ENCODE results near the gene MAGEH1. TPM values are rescaled to one million over a fixed set of nuclear protein-coding genes. Genes with fewer than 3 reads are reported as not detected.
A peak's percentile ranks its signal among the peaks of the same experiment; 100 is the strongest.
"Not testable (repeated sequence)": the region's sequence is repeated elsewhere in the genome, so short reads cannot be mapped to it uniquely, and the experiment has no call there.

Gene MAGEH1
- total RNA-seq, result 10 to 100 TPM; 13.9 to 14.5 TPM

- peak within 1 kb of the TSS; percentile 89 for H3K27ac Mint-ChIP-seq
- ATAC-seq (replicated peaks), result peak; percentile 97
- no peaks in the 10 kb centered on the region for H3K4me1 Mint-ChIP-seq
- H3K27me3 Mint-ChIP-seq, result no peaks in the 10 kb centered on the region
- no peaks in the 10 kb centered on the region for H3K9me3 Mint-ChIP-seq
- H3K36me3 Mint-ChIP-seq (ENCODE audit: low read depth), result no peaks in the 10 kb centered on the region
- H3K4me3 Mint-ChIP-seq, result peak within 1 kb of the TSS; percentile 96
These were observed at the start of gene MAGEH1 for GRCh38 chrX:55451990-55452832. MAGEH1 (plus strand) TSS chrX:55452127; CDS start chrX:55452375, 248 bp downstream.

GRCh38 chrX:55427079-55427478, 24.8 kb upstream of the MAGEH1 start:
- ATAC-seq (replicated peaks); H3K36me3 Mint-ChIP-seq (ENCODE audit: low read depth); H3K4me1 Mint-ChIP-seq; H3K4me3 Mint-ChIP-seq; H3K9me3 Mint-ChIP-seq; H3K27me3 Mint-ChIP-seq; H3K27ac Mint-ChIP-seq: not testable (repeated sequence)

- H3K27ac Mint-ChIP-seq; ATAC-seq (replicated peaks); H3K36me3 Mint-ChIP-seq (ENCODE audit: low read depth); H3K4me1 Mint-ChIP-seq; H3K9me3 Mint-ChIP-seq; H3K27me3 Mint-ChIP-seq; H3K4me3 Mint-ChIP-seq: not testable (repeated sequence)
These were observed 8.5 kb upstream of the MAGEH1 start for GRCh38 chrX:55443468-55443867.

GRCh38 chrX:55450259-55450658, 1.7 kb upstream of the MAGEH1 start:
- H3K4me1 Mint-ChIP-seq, result no peaks in the 10 kb centered on the region
- H3K36me3 Mint-ChIP-seq (ENCODE audit: low read depth), result no peaks in the 10 kb centered on the region
- no peaks in the 10 kb centered on the region for H3K27me3 Mint-ChIP-seq
- no peak overlapping the region for H3K27ac Mint-ChIP-seq
- no peaks in the 10 kb centered on the region for H3K9me3 Mint-ChIP-seq
- no peak for ATAC-seq (replicated peaks)
- peak overlapping the region; percentile 96 for H3K4me3 Mint-ChIP-seq

GRCh38 chrX:55451141-55451540, 786 bp upstream of the MAGEH1 start:
- Mint-ChIP-seq H3K9me3 (no peaks in the 10 kb centered on the region), H3K27me3 (no peaks in the 10 kb centered on the region), H3K4me3 (peak overlapping the region; percentile 96), H3K27ac (peak overlapping the region; percentile 89), H3K36me3 (ENCODE audit: low read depth) (no peaks in the 10 kb centered on the region), H3K4me1 (no peaks in the 10 kb centered on the region)
- ATAC-seq (replicated peaks), result no peak

- Mint-ChIP-seq H3K27me3 (no peaks in the 10 kb centered on the region), H3K36me3 (ENCODE audit: low read depth) (no peaks in the 10 kb centered on the region), H3K4me1 (no peaks in the 10 kb centered on the region), H3K4me3 (peak overlapping the region; percentile 96), H3K27ac (peak overlapping the region; percentile 89), H3K9me3 (no peaks in the 10 kb centered on the region)
- peak; percentile 46 for ATAC-seq (replicated peaks)
These were observed 319 bp upstream of the MAGEH1 start for GRCh38 chrX:55451626-55451989.

GRCh38 chrX:55452833-55453124, 852 bp downstream of the MAGEH1 start:
- no peaks in the 10 kb centered on the region for H3K9me3 Mint-ChIP-seq
- H3K27ac Mint-ChIP-seq, result peak overlapping the region; percentile 89
- no peaks in the 10 kb centered on the region for H3K36me3 Mint-ChIP-seq (ENCODE audit: low read depth)
- no peaks in the 10 kb centered on the region for H3K4me1 Mint-ChIP-seq
- H3K4me3 Mint-ChIP-seq, result peak overlapping the region; percentile 96
- ATAC-seq (replicated peaks), result peak; percentile 32
- H3K27me3 Mint-ChIP-seq, result no peaks in the 10 kb centered on the region

GRCh38 chrX:55455708-55456107, 3.8 kb downstream of the MAGEH1 start:
- not testable (repeated sequence) for ATAC-seq (replicated peaks); H3K27ac Mint-ChIP-seq; H3K4me3 Mint-ChIP-seq; H3K4me1 Mint-ChIP-seq; H3K36me3 Mint-ChIP-seq (ENCODE audit: low read depth); H3K9me3 Mint-ChIP-seq; H3K27me3 Mint-ChIP-seq

GRCh38 chrX:55459426-55459825, 7.5 kb downstream of the MAGEH1 start:
- H3K4me3 Mint-ChIP-seq; ATAC-seq (replicated peaks): not testable (repeated sequence)

GRCh38 chrX:55459926-55460325, 8.0 kb downstream of the MAGEH1 start:
- H3K27ac Mint-ChIP-seq; H3K27me3 Mint-ChIP-seq; H3K9me3 Mint-ChIP-seq; H3K4me3 Mint-ChIP-seq; H3K4me1 Mint-ChIP-seq; H3K36me3 Mint-ChIP-seq (ENCODE audit: low read depth): not testable (repeated sequence)
- ATAC-seq (replicated peaks), result peak; percentile 39

More at GRCh38 chrX:55459426-55459825, 7.5 kb downstream of the MAGEH1 start:
- not testable (repeated sequence) for H3K27ac Mint-ChIP-seq; H3K36me3 Mint-ChIP-seq (ENCODE audit: low read depth); H3K9me3 Mint-ChIP-seq; H3K4me1 Mint-ChIP-seq; H3K27me3 Mint-ChIP-seq

- not testable (repeated sequence) for H3K27ac Mint-ChIP-seq; H3K4me3 Mint-ChIP-seq; H3K4me1 Mint-ChIP-seq; H3K27me3 Mint-ChIP-seq; H3K9me3 Mint-ChIP-seq; H3K36me3 Mint-ChIP-seq (ENCODE audit: low read depth); ATAC-seq (replicated peaks)
These were observed 12.1 kb downstream of the MAGEH1 start for GRCh38 chrX:55464050-55464449.

- not testable (repeated sequence) for H3K4me1 Mint-ChIP-seq; H3K27me3 Mint-ChIP-seq; H3K27ac Mint-ChIP-seq; H3K9me3 Mint-ChIP-seq; H3K4me3 Mint-ChIP-seq; H3K36me3 Mint-ChIP-seq (ENCODE audit: low read depth)
- peak; percentile 52 for ATAC-seq (replicated peaks)
These were observed 13.2 kb downstream of the MAGEH1 start for GRCh38 chrX:55465108-55465507.

GRCh38 chrX:55465791-55466190, 13.9 kb downstream of the MAGEH1 start:
- not testable (repeated sequence) for H3K9me3 Mint-ChIP-seq; H3K27ac Mint-ChIP-seq; H3K4me1 Mint-ChIP-seq; ATAC-seq (replicated peaks); H3K36me3 Mint-ChIP-seq (ENCODE audit: low read depth); H3K4me3 Mint-ChIP-seq; H3K27me3 Mint-ChIP-seq

- not testable (repeated sequence) for ATAC-seq (replicated peaks); H3K4me1 Mint-ChIP-seq
These were observed 28.0 kb downstream of the MAGEH1 start for GRCh38 chrX:55479956-55480355.

GRCh38 chrX:55480390-55481062, 28.6 kb downstream of the MAGEH1 start:
- no peaks in the 10 kb centered on the region for H3K4me1 Mint-ChIP-seq
- H3K27ac Mint-ChIP-seq, result no peak overlapping the region
- no peak for ATAC-seq (replicated peaks)
- no peaks in the 10 kb centered on the region for H3K9me3 Mint-ChIP-seq
- H3K4me3 Mint-ChIP-seq, result no peak overlapping the region
- no peaks in the 10 kb centered on the region for H3K27me3 Mint-ChIP-seq
- H3K36me3 Mint-ChIP-seq (ENCODE audit: low read depth), result no peaks in the 10 kb centered on the region

More at GRCh38 chrX:55479956-55480355, 28.0 kb downstream of the MAGEH1 start:
- H3K36me3 Mint-ChIP-seq (ENCODE audit: low read depth); H3K27ac Mint-ChIP-seq; H3K4me3 Mint-ChIP-seq; H3K9me3 Mint-ChIP-seq; H3K27me3 Mint-ChIP-seq: not testable (repeated sequence)

Data from activated T-helper 17 cell treated with anti-CD3 and anti-CD28 coated beads, Interleukin-2, amount 50 U/mL, for 72 hours (primary cell).